H1 (cell line): Measurements from ENCODE around the gene VPS35. TPM values are rescaled to one million over a fixed set of nuclear protein-coding genes. Genes with fewer than 3 reads are reported as not detected.

ENCODE experiments used
- CTCF ChIA-PET: fragments of 300-600 bp; sonication (Branson Sonifier 250); formaldehyde crosslinking; loops from one replicate; lab custom pipeline; 2021; ENCODE audit not compliant: partially characterized antibody; lab: Charles Lee
- POLR2A ChIA-PET: fragments of 300-600 bp; sonication (Branson Sonifier 250); formaldehyde crosslinking; loops from one replicate; lab custom pipeline; 2021; ENCODE audit warnings: inconsistent platforms; ENCODE audit not compliant: partially characterized antibody; lab: Charles Lee
- DNase-seq, 2 experiments: peaks; one replicate each; pipeline versions ENCODE4 v3.0.0 to v3.0.0-alpha.2; 2010 to 2022; ENCODE audit warnings: low spot score in 2 of 2, low read depth in 1 of 2, mixed read lengths in 1 of 2
- FAIRE-seq: peaks from 2 replicates; lab custom pipeline; 2011; peaks lifted over from hg19 to GRCh38; lab: Jason Lieb, UNC
- H2AFZ ChIP-seq: 2 replicates; pipeline ENCODE4 v1.8.1; 2012; ENCODE audit warnings: low read length, inconsistent platforms
- H2AK5ac ChIP-seq: 2 replicates; pipeline ENCODE4 v1.6.1; 2013; ENCODE audit warnings: low read depth, low read length
- H2BK120ac ChIP-seq: replicated peaks from 2 replicates; pipeline ENCODE3; 2013; ENCODE audit warnings: low read depth, low read length, inconsistent platforms
- H2BK12ac ChIP-seq: 2 replicates; pipeline ENCODE4 v1.6.1; 2013; ENCODE audit warnings: low read depth, low read length
- H2BK15ac ChIP-seq: 2 replicates; pipeline ENCODE4 v1.6.1; 2013; ENCODE audit warnings: low read length
- H2BK20ac ChIP-seq: 2 replicates; pipeline ENCODE4 v1.6.1; 2013; ENCODE audit warnings: low read length
- H2BK5ac ChIP-seq: 2 replicates; pipeline ENCODE4 v1.6.1; 2013; ENCODE audit warnings: low read depth, low read length
- H3K14ac ChIP-seq: 2 replicates; pipeline ENCODE4 v1.6.1; 2013; ENCODE audit warnings: inconsistent platforms; ENCODE audit not compliant: insufficient read length
- H3K18ac ChIP-seq: 2 replicates; pipeline ENCODE4 v1.6.1; 2013; ENCODE audit warnings: low read length; ENCODE audit errors: extremely low read depth
- H3K23ac ChIP-seq: 2 replicates; pipeline ENCODE4 v1.6.1; 2013; ENCODE audit warnings: inconsistent platforms; ENCODE audit not compliant: insufficient read length
- H3K23me2 ChIP-seq: 2 replicates; pipeline ENCODE4 v1.6.1; 2013; ENCODE audit warnings: low read depth, low read length
- H3K27ac ChIP-seq: 2 replicates; pipeline ENCODE4 v1.6.1; 2011; ENCODE audit warnings: low read depth, low read length, inconsistent platforms
- H3K27me3 ChIP-seq, 4 experiments: replicated peaks in 1 of 4; 1 replicate in 1 of 4; 2 replicates in 3 of 4; pipeline versions ENCODE4 v1.6.1 to v1.8.1; 2011 to 2013; ENCODE audit warnings: low read length in 3 of 4, mild to moderate bottlenecking in 3 of 4, inconsistent platforms in 2 of 4, mixed read lengths in 2 of 4, moderate library complexity in 1 of 4; ENCODE audit not compliant: control insufficient read depth in 3 of 4, insufficient read depth in 3 of 4; ENCODE audit errors: extremely low read depth in 1 of 4
- H3K36me3 ChIP-seq, 4 experiments: 2 replicates each; pipeline versions ENCODE4 v1.6.1 to v1.8.1; 2011 to 2013; ENCODE audit warnings: mild to moderate bottlenecking in 4 of 4, low read length in 3 of 4, moderate library complexity in 2 of 4, control low read depth in 1 of 4, inconsistent platforms in 1 of 4; ENCODE audit not compliant: insufficient read depth in 4 of 4, control insufficient read depth in 2 of 4
- H3K4ac ChIP-seq: replicated peaks from 2 replicates; pipeline ENCODE3; 2013; ENCODE audit warnings: low read length, low read depth, mixed read lengths, inconsistent platforms; ENCODE audit not compliant: insufficient read length
- H3K4me1 ChIP-seq, 4 experiments: replicated peaks in 1 of 4; 1 replicate in 1 of 4; 2 replicates in 3 of 4; pipeline versions ENCODE4 v1.6.1 to v1.8.1; 2011 to 2013; ENCODE audit warnings: low read length in 3 of 4, inconsistent platforms in 2 of 4, mixed read lengths in 1 of 4; ENCODE audit not compliant: insufficient read depth in 4 of 4, control insufficient read depth in 3 of 4
- H3K4me2 ChIP-seq, 2 experiments: 2 replicates each; pipeline versions ENCODE4 v1.6.1 to v1.8.1; 2011 to 2013; ENCODE audit warnings: low read depth in 2 of 2, low read length in 2 of 2, control low read depth in 1 of 2, inconsistent platforms in 1 of 2, mild to moderate bottlenecking in 1 of 2; ENCODE audit not compliant: insufficient read depth in 1 of 2
- H3K4me3 ChIP-seq, 4 experiments: fragments of 200-600, 300-600 bp in 1 of 4; sonication (generic), shearing (Covaris generic), sonication (Bioruptor Twin) in 1 of 4; 2 replicates each; pipeline versions ENCODE4 v1.5.1 to v1.8.1; 2011 to 2016; ENCODE audit warnings: low read length in 4 of 4, low read depth in 3 of 4, control low read depth in 2 of 4, inconsistent platforms in 2 of 4, mild to moderate bottlenecking in 2 of 4, mixed read lengths in 1 of 4, moderate library complexity in 1 of 4; ENCODE audit not compliant: insufficient read depth in 2 of 4; ENCODE audit errors: extremely low read depth in 1 of 4
- H3K56ac ChIP-seq: replicated peaks from 2 replicates; pipeline ENCODE3; 2013; ENCODE audit warnings: low read depth, mild to moderate bottlenecking, mixed read lengths, low read length, inconsistent platforms; ENCODE audit not compliant: insufficient read length
- H3K79me1 ChIP-seq: 2 replicates; pipeline ENCODE4 v1.6.1; 2013; ENCODE audit warnings: low read depth, low read length, control low read depth
- H3K79me2 ChIP-seq, 2 experiments: 2 replicates each; pipeline versions ENCODE4 v1.6.1 to v1.8.1; 2012 to 2013; ENCODE audit warnings: low read length in 2 of 2, mild to moderate bottlenecking in 2 of 2, inconsistent platforms in 1 of 2; ENCODE audit not compliant: insufficient read depth in 2 of 2, control insufficient read depth in 1 of 2
- H3K9ac ChIP-seq, 4 experiments: replicated peaks in 1 of 4; 1 replicate in 1 of 4; 2 replicates in 3 of 4; pipeline versions ENCODE4 v1.6.1 to v1.8.1; 2011 to 2013; ENCODE audit warnings: low read depth in 3 of 4, low read length in 3 of 4, control low read depth in 2 of 4, mild to moderate bottlenecking in 2 of 4, moderate library complexity in 2 of 4, inconsistent platforms in 1 of 4; ENCODE audit errors: extremely low read depth in 1 of 4
- H3K9me3 ChIP-seq, 2 experiments: 2 replicates each; pipeline versions ENCODE4 v1.6.1 to v1.8.1; 2012 to 2013; ENCODE audit warnings: mild to moderate bottlenecking in 2 of 2, moderate library complexity in 2 of 2, control low read depth in 1 of 2, inconsistent platforms in 1 of 2, low read depth in 1 of 2, low read length in 1 of 2, mixed read lengths in 1 of 2; ENCODE audit not compliant: insufficient read depth in 2 of 2
- H4K20me1 ChIP-seq, 2 experiments: replicated peaks in 1 of 2; 2 replicates each; pipeline versions ENCODE3 to v1.8.1; 2011 to 2013; ENCODE audit warnings: inconsistent platforms in 2 of 2, low read length in 2 of 2, mild to moderate bottlenecking in 1 of 2; ENCODE audit not compliant: insufficient read depth in 2 of 2, control insufficient read depth in 1 of 2
- H4K5ac ChIP-seq: 2 replicates; pipeline ENCODE4 v1.6.1; 2013; ENCODE audit warnings: low read length, low read depth, mixed read lengths, inconsistent platforms; ENCODE audit not compliant: insufficient read length
- H4K8ac ChIP-seq: 2 replicates; pipeline ENCODE4 v1.8.0; 2013; ENCODE audit warnings: mild to moderate bottlenecking, moderate library complexity, low read length, inconsistent platforms; ENCODE audit not compliant: insufficient read depth; ENCODE audit errors: extremely low read depth
- H4K91ac ChIP-seq: replicated peaks from 2 replicates; pipeline ENCODE3; 2013; ENCODE audit warnings: low read length, mixed read lengths, inconsistent platforms; ENCODE audit not compliant: insufficient read length
- ASH2L ChIP-seq: fragments of 200-600, 300-600 bp; sonication (generic); IDR thresholded peaks from one replicate; pipeline ENCODE4 v1.7.1; 2017; ENCODE audit warnings: low read length
- BRCA1 ChIP-seq: IDR thresholded peaks from 2 replicates; pipeline ENCODE4 v1.6.1; 2012; ENCODE audit warnings: low read depth, low read length, improper control_type of control experiment
- CBX5 ChIP-seq: fragments of 300-800, 300-1000 bp; sonication (generic); IDR thresholded peaks from 2 replicates; pipeline ENCODE4 v1.7.1; 2016; ENCODE audit warnings: antibody characterized with exemption, low read length, low read depth
- CHD2 ChIP-seq: IDR thresholded peaks from 2 replicates; pipeline ENCODE4 v1.6.1; 2012; ENCODE audit warnings: low read length, improper control_type of control experiment
- KDM1A ChIP-seq: fragments of 200-600, 300-600 bp; sonication (generic); IDR thresholded peaks from 2 replicates; pipeline ENCODE4 v1.7.1; 2016; ENCODE audit warnings: mild to moderate bottlenecking, low read length, borderline replicate concordance
- KDM5A ChIP-seq: fragments of 200-600 bp; IDR thresholded peaks from 2 replicates; pipeline ENCODE4 v1.7.1; 2012; ENCODE audit warnings: mild to moderate bottlenecking, low read length, inconsistent platforms, mixed read lengths
- SIN3A ChIP-seq, 2 experiments: IDR thresholded peaks in 1 of 2; conservative IDR thresholded peaks in 1 of 2; 2 replicates each; pipeline ENCODE4 v1.6.1; 2011 to 2012; ENCODE audit warnings: low read length in 2 of 2, improper control_type of control experiment in 1 of 2, low read depth in 1 of 2, mild to moderate bottlenecking in 1 of 2
- WGBS, 2 experiments: shearing (Covaris generic) in 1 of 2; methylation state at CpG; one replicate each; pipeline versions ENCODE4 v1.1.6 to v1.1.7; 2013 to 2015; ENCODE audit warnings: low lambda C conversion rate in 2 of 2, mixed read lengths in 2 of 2, inconsistent platforms in 1 of 2, low coverage in 1 of 2, missing lambda C conversion rate in 1 of 2; ENCODE audit not compliant: insufficient replicate concordance in 2 of 2, insufficient coverage in 1 of 2, insufficient read length in 1 of 2; ENCODE audit errors: extremely low coverage in 1 of 2, missing lambda C conversion rate in 1 of 2; 5-methylcytosine and 5-hydroxymethylcytosine counted together
- polyA plus RNA-seq, 7 experiments: library from polyadenylated mRNA; depleted of rRNA in 3 of 7; stranded (reverse) in 5 of 7; unstranded in 2 of 7; fragments of >200 nt in 5 of 7; fragments of 200-250 nt in 2 of 7; gene quantifications; 1 replicate in 5 of 7; 2 replicates in 1 of 7; 4 replicates in 1 of 7; pipeline versions ENCODE4 v1.2.1 to v1.2.3, GENCODE V29; 2011 to 2013; ENCODE audit warnings: missing spikeins in 2 of 7, mixed read lengths in 2 of 7
- total RNA-seq: library from RNA; stranded (reverse); fragmentation: NEBNext Ultra II Directional; extraction: Animal tissue kit (Norgen Biotek cat#: 25700); gene quantifications from 2 replicates; pipeline ENCODE4 v1.2.1, GENCODE V29; 2021

Gene VPS35
- total and polyA plus RNA-seq, 2 of the 8 experiments (the other 6 are each of a cell fraction or from before 2014, with no cell fraction given) = 10.3 to 66.9 TPM

GRCh38 chr16:46718214-46718613 lies 29.2 kb upstream of the VPS35 start:
- WGBS, 2 experiments = 91% methylated on average over 8 of the region's 8 CpGs; no CpG with 5 or more reads in 1 of the 2 experiments
- H4K5ac ChIP-seq = no peak overlapping the region
- no peak overlapping the region for H4K91ac ChIP-seq
- H3K18ac ChIP-seq = no peak overlapping the region
- H3K4me2 ChIP-seq = no peak overlapping the region
- no peak for FAIRE-seq
- no peaks in the 10 kb centered on the region for H4K20me1 ChIP-seq
- no peak overlapping the region for H2BK15ac ChIP-seq
- H3K9me3 ChIP-seq = no peaks in the 10 kb centered on the region
- H2BK120ac ChIP-seq = no peak overlapping the region
- ChIA-PET CTCF (no interaction called here), POLR2A (interaction anchor here (0.7 kb wide), 1 partner anchor 1888 kb away, joined by 3 read pairs; no protein-coding TSS in a partner anchor)
- no peaks in the 10 kb centered on the region for H3K79me2 ChIP-seq
- H3K4me1 ChIP-seq = no peaks in the 10 kb centered on the region
- no peak overlapping the region for H2BK20ac ChIP-seq
- no peaks in the 10 kb centered on the region for H3K79me1 ChIP-seq
- no peak overlapping the region for H2BK12ac ChIP-seq
- H2AK5ac ChIP-seq = no peak overlapping the region
- H2BK5ac ChIP-seq = no peak overlapping the region
- H3K27me3 ChIP-seq = no peaks in the 10 kb centered on the region
- no peak overlapping the region for H3K56ac ChIP-seq
- H3K9ac ChIP-seq = no peak overlapping the region
- no peak overlapping the region for H3K4me3 ChIP-seq
- no peak overlapping the region for H2AFZ ChIP-seq
- no peak overlapping the region for H3K4ac ChIP-seq
- no peak overlapping the region for H3K23ac ChIP-seq
- peak overlapping the region; percentile 72; the same call in 1 of the 2 replicates for H4K8ac ChIP-seq
- H3K23me2 ChIP-seq = no peaks in the 10 kb centered on the region
- no peaks in the 10 kb centered on the region for H3K36me3 ChIP-seq
- H3K27ac ChIP-seq = no peak overlapping the region
- TF ChIP-seq KDM1A = no peak
- TF ChIP-seq KDM5A = no peak
- TF ChIP-seq ASH2L = no peak
- no peak for TF ChIP-seq SIN3A (conservative IDR thresholded peaks at IDR 0.05 in 1 of 2, IDR thresholded peaks at IDR 0.05 in 1 of 2; ENCODE audit: low read depth in 1 of 2, low read length in 2 of 2)
- no peak for TF ChIP-seq CHD2
- no peak for TF ChIP-seq CBX5
- no peak for TF ChIP-seq BRCA1
- TF ChIP-seq, all 59 proteins: peak for 0
- no peak overlapping the region for H3K14ac ChIP-seq
- peak in 1 of 2 experiments; percentile 2 for DNase-seq
